ENCODE measurements around the gene ARID5B.

DNA sequence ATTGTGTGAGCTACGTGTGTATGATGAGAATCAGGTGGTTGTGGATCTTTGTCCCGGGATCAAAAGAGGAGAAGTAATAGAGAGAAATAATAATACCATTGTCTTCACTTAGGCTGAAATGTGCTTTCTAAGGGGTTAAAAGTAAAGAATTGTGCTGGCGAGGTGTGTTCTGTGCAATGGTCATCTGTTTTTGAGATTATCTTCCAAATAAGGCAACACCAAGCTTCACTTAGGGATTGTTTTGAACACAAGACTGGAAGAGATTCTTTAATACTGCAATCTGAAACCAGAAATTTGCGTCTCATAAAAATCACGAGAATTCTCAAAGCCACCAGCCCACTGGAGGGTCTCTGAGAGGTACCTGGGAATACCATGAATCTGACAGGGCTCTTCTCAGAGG is 84.2 kb downstream of the ARID5B start:
- TF ChIP-seq, protein P1, sequence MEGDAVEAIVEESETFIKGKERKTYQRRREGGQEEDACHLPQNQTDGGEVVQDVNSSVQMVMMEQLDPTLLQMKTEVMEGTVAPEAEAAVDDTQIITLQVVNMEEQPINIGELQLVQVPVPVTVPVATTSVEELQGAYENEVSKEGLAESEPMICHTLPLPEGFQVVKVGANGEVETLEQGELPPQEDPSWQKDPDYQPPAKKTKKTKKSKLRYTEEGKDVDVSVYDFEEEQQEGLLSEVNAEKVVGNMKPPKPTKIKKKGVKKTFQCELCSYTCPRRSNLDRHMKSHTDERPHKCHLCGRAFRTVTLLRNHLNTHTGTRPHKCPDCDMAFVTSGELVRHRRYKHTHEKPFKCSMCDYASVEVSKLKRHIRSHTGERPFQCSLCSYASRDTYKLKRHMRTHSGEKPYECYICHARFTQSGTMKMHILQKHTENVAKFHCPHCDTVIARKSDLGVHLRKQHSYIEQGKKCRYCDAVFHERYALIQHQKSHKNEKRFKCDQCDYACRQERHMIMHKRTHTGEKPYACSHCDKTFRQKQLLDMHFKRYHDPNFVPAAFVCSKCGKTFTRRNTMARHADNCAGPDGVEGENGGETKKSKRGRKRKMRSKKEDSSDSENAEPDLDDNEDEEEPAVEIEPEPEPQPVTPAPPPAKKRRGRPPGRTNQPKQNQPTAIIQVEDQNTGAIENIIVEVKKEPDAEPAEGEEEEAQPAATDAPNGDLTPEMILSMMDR (IDR thresholded peaks at IDR 0.05; ENCODE audit: borderline replicate concordance, extremely low read depth, low read length, poor library complexity, severe bottlenecking): no peak
- TF ChIP-seq EZH2 (IDR thresholded peaks at IDR 0.05; ENCODE audit: borderline replicate concordance, low read depth, low read length, severe bottlenecking): no peak
